Kidney (tissue), 14 donors: ENCODE measurements around the gene NIPBL. TPM values are rescaled to one million over a fixed set of nuclear protein-coding genes. Genes with fewer than 3 reads are reported as not detected.

Experiments used
- DNase-seq, 5 donors: peaks; one replicate each; pipeline ENCODE4 v3.0.0-alpha.2; 2013 to 2020
- FAIRE-seq: peaks from 2 replicates; lab custom pipeline; 2012; peaks lifted over from hg19 to GRCh38; lab: Jason Lieb, UNC
- H3K27ac ChIP-seq, 2 donors: one replicate each; pipeline ENCODE4 v1.7.0; 2013; ENCODE audit warnings: low read depth in 2 of 2, low read length in 2 of 2, inconsistent platforms in 1 of 2
- H3K27me3 ChIP-seq: one replicate; pipeline ENCODE4 v1.7.1; 2013; ENCODE audit warnings: low read length, inconsistent platforms; ENCODE audit not compliant: control insufficient read depth, insufficient read depth
- H3K36me3 ChIP-seq, 3 donors: one replicate each; pipeline versions ENCODE4 v1.7.0 to v1.7.1; 2013; ENCODE audit warnings: low read length in 3 of 3, control low read depth in 1 of 3, inconsistent platforms in 1 of 3; ENCODE audit not compliant: insufficient read depth in 3 of 3, control insufficient read depth in 2 of 3
- H3K4me1 ChIP-seq, 3 donors: one replicate each; pipeline versions ENCODE4 v1.7.0 to v1.7.1; 2013; ENCODE audit warnings: low read length in 3 of 3, inconsistent platforms in 1 of 3, low read depth in 1 of 3; ENCODE audit not compliant: control insufficient read depth in 2 of 3, insufficient read depth in 2 of 3
- H3K4me3 ChIP-seq, 3 donors: one replicate each; pipeline versions ENCODE4 v1.7.0 to v1.8.1; 2013; ENCODE audit warnings: low read length in 3 of 3, control low read depth in 1 of 3, inconsistent platforms in 1 of 3
- H3K9ac ChIP-seq, 3 donors: one replicate each; pipeline versions ENCODE4 v1.7.0 to v1.7.1; 2013; ENCODE audit warnings: low read length in 3 of 3, control low read depth in 1 of 3, inconsistent platforms in 1 of 3
- H3K9me3 ChIP-seq, 3 donors: one replicate each; pipeline versions ENCODE4 v1.7.0 to v1.7.1; 2013; ENCODE audit warnings: low read length in 3 of 3, control low read depth in 1 of 3, inconsistent platforms in 1 of 3; ENCODE audit not compliant: control insufficient read depth in 2 of 3, insufficient read depth in 1 of 3
- intact Hi-C: fragments of 100-400 bp; cut with DNase I; formaldehyde crosslinking; loops from one replicate; pipeline ENCODE4 v1.11.1; 2022
- polyA plus RNA-seq: library from polyadenylated mRNA; stranded (reverse); fragments of 350-450 nt; fragmentation: Illumina TruSeq; extraction: RNeasy Lipid Tissue Mini Kit (QIAGEN cat#74804); gene quantifications from one replicate; pipeline ENCODE4 v1.2.3, GENCODE V29; 2014; ENCODE audit warnings: low read depth, low replicate concordance; ENCODE audit not compliant: insufficient read depth
- total RNA-seq: library from RNA; stranded (reverse); fragmentation: NEBNext Ultra II Directional; extraction: Animal tissue kit (Norgen Biotek cat#: 25700); gene quantifications from one replicate; pipeline ENCODE4 v1.2.1, GENCODE V29; 2021
- TF ChIP-seq, protein P1 (sequence below): IDR thresholded peaks from 3 replicates; pipeline ENCODE4 v1.5.1; 2012; ENCODE audit warnings: mild to moderate bottlenecking, moderate library complexity, borderline replicate concordance; ENCODE audit not compliant: insufficient read depth; ENCODE audit errors: extremely low read depth
- donor health status: control.
- donor health status: control.
- donor health status: control.
- donor health status: control.
- donor health status: control.
- donor health status: DM: yes; HTN: yes; CAD: no.
- donor health status: Normal renal cell carcinoma (clear cell type).

Gene NIPBL
- total and polyA plus RNA-seq, 2 donors from 2014 or later = 12.4 to 65.5 TPM

DNA sequence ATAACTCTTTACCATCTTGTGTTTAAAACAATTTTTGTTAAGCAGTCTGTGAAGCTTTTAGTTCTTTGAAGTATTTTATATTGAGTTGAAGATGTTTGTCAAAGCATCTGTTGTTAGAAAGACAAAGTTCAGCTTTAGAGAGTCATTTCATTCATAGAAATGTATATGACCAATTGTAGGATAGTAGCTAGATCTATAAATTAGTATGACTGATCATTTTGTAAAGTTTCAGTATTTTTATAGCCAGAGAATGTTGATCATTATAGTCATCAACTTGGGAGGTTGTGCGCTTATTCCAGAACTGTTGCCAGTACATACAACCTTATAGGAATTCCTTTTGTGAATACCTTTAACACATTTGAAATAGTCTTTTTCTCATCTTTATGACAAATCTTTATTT, 5.2 kb downstream of the NIPBL start:
- Histone ChIP-seq H3K27ac (no peak overlapping the region), H3K9ac (no peak overlapping the region), H3K9me3 (no peaks in the 10 kb centered on the region), H3K36me3 (no peaks in the 10 kb centered on the region), H3K4me3 (no peak overlapping the region), H3K4me1 (peaks cover 2 to 13% (median 9%) of the 10 kb centered on the region in 3 donors), H3K27me3 (no peaks in the 10 kb centered on the region)
- FAIRE-seq = no peak
- no peak for DNase-seq
- intact Hi-C loops = no loop called here
- TF ChIP-seq, protein P1, sequence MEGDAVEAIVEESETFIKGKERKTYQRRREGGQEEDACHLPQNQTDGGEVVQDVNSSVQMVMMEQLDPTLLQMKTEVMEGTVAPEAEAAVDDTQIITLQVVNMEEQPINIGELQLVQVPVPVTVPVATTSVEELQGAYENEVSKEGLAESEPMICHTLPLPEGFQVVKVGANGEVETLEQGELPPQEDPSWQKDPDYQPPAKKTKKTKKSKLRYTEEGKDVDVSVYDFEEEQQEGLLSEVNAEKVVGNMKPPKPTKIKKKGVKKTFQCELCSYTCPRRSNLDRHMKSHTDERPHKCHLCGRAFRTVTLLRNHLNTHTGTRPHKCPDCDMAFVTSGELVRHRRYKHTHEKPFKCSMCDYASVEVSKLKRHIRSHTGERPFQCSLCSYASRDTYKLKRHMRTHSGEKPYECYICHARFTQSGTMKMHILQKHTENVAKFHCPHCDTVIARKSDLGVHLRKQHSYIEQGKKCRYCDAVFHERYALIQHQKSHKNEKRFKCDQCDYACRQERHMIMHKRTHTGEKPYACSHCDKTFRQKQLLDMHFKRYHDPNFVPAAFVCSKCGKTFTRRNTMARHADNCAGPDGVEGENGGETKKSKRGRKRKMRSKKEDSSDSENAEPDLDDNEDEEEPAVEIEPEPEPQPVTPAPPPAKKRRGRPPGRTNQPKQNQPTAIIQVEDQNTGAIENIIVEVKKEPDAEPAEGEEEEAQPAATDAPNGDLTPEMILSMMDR = no peak

DNA sequence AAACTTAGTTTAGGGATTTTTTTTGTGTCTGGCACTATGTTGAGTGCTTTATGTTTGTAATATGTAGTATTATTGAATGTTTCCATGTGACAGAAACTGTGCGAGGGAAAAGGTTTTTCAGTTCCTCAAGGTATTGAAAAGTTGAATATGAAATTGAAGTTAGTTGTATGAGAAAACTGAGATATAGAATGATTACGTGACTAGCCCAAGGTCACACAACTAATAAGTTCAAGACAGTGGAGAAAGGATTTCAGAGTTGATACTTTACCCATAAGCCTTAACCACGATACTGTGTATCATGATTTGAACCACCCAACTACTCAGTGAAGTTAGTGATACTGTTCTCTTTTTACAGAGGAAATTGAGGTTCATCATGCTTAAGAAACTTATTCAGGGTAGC, 5.7 kb downstream of the NIPBL start:
- Histone ChIP-seq H3K4me3 (no peak overlapping the region), H3K4me1 (peaks cover 2 to 13% (median 9%) of the 10 kb centered on the region in 3 donors), H3K27me3 (no peaks in the 10 kb centered on the region), H3K9me3 (no peaks in the 10 kb centered on the region), H3K9ac (no peak overlapping the region), H3K36me3 (no peaks in the 10 kb centered on the region), H3K27ac (no peak overlapping the region)
- TF ChIP-seq, protein P1 = no peak
- no peak for DNase-seq
- FAIRE-seq = no peak
- intact Hi-C loops = no loop called here

DNA sequence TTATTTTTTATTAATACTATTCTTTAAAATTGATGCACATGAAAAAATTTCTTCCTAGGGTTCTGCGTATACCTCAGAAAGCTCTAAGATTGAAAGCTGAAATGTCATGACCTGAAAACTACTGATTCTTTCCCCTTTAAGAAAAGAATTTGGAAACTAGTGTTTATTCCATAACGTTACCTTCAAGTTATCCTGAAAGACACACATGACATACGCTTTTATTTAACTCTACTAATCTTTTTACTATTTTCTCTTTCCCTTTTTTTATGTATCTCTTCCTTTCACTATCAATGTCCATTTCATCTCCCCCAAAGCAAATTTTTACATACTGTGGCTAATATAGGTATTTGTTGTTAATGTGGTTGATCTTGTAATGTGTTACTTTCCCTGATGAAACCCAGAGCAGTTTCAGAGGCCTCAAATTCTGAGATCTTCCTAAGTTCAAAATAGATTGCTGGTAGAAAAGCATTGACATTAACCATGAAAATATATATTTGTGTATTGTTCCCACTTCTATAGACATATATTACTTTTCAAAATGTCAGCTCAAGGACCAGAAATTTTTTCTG, 7.4 kb downstream of the NIPBL start:
- no peak for FAIRE-seq
- DNase-seq = no peak
- intact Hi-C loops = no loop called here

More for the DNA sequence above, 7.4 kb downstream of the NIPBL start:
- H3K36me3 ChIP-seq = no peaks in the 10 kb centered on the region
- no peak overlapping the region for H3K27ac ChIP-seq
- no peak overlapping the region for H3K4me3 ChIP-seq
- H3K27me3 ChIP-seq = no peaks in the 10 kb centered on the region
- peaks cover 2 to 13% (median 9%) of the 10 kb centered on the region in 3 donors for H3K4me1 ChIP-seq
- TF ChIP-seq, protein P1 = no peak
- H3K9me3 ChIP-seq = no peaks in the 10 kb centered on the region
- H3K9ac ChIP-seq = no peak overlapping the region
